Left forelimb (tissue), 1 donor: ENCODE results near the gene FAM234A.
"Not testable (repeated sequence)": the region's sequence is repeated elsewhere in the genome, so short reads cannot be mapped to it uniquely, and the experiment has no call there.

Experiments used
- DNase-seq: peaks from one replicate; pipeline ENCODE4 v3.0.0-alpha.2; 2018; ENCODE audit warnings: low spot score

The FAM234A gene

DNA sequence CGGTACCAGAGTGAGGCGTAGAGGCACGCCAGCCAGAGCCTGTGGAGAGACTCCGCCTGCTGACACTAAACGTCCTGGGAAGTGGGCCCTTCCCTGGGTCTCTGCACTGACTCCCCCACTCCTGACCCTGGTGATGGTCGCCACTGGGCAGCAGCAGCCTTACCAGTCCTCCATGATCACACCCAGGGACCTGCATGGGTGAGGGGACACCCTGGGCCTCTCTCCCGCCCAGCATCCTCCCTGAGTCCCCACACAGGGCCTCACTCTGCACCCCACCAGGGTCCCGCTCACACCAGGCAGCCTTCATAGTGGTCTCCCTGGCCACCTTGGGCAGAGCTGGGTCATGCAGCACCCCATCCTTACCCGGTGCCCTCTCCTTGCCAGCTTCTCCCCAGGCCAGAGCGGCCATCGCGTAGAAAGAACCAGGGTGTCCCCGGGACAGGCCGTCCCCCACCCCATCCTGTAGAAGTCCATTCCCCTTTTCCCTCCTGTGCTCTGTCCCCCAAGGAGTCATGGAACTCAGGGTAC is 30.4 kb downstream of the FAM234A start:
- no peak for DNase-seq

DNA sequence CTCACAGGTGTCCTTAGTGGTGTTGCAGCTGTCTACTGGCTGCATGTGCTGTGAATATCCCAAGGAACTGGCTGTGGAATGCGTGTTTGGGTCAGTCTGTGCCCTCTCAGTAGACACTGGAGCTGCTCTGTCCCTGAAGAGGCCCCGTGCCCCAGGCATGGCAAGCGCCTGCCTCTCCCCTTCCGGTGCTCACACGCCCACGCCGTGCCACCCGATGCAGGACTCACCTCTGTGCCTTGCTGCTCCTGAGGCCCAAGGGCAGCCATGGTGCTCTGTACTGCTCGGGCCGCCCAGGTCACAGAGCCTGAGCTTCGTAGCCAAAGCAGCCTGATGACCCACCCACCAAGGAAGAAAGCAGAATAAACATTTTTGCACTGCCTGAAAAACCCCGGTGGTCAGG is 31.1 kb downstream of the FAM234A start:
- no peak for DNase-seq

- DNase-seq, result no peak
Observed at GRCh38 chr16:266258-267164, 31.9 kb downstream of the FAM234A start.

GRCh38 chr16:267562-267961 is 32.9 kb downstream of the FAM234A start:
- DNase-seq, result not testable (repeated sequence)

- DNase-seq, result no peak
Observed at GRCh38 chr16:268141-269053, 33.8 kb downstream of the FAM234A start.

GRCh38 chr16:269061-269796 is 34.6 kb downstream of the FAM234A start:
- no peak for DNase-seq

DNA sequence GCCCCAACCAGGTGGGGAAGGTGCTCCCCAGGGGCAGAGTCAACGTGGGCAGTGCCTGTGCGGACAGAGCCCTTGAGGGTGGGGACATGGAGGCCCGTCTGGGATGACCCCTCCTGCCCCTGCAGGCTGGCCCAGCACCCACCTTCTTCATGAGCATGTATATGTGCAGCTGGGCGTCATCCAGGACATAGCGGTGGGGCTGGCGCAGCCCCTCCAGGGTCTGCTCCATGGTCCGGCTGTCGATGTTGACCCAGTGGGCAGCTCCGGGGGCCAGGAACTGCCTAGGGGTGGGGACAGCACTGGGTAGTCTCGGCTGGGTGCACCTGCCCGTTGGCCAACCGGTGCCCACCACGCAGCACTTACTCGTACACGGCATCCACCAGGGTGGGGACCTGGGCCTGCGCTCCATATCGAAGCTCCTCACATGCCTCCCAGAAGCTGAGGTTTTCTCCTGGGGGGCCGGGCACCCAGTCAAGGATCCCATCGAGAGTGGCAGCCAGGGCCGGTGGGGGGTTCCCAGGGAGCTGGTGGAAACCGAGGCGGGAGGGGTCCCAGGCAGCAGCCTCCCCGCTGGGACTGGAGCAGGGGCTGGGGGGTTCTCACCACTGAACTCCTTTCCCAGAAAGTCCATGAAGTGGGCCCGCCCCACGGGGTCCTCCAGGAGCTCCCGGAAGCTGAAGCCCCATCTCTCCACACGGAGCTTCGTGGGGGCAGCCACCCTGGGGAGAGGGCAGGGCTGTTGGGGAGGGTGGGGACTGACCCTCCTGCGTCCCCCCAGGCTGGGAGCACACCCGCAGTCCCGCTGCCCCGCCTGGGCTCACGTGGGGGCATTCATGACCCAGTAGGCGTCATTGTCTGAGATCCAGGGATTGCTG is 36.0 kb downstream of the FAM234A start:
- DNase-seq, result no peak

DNA sequence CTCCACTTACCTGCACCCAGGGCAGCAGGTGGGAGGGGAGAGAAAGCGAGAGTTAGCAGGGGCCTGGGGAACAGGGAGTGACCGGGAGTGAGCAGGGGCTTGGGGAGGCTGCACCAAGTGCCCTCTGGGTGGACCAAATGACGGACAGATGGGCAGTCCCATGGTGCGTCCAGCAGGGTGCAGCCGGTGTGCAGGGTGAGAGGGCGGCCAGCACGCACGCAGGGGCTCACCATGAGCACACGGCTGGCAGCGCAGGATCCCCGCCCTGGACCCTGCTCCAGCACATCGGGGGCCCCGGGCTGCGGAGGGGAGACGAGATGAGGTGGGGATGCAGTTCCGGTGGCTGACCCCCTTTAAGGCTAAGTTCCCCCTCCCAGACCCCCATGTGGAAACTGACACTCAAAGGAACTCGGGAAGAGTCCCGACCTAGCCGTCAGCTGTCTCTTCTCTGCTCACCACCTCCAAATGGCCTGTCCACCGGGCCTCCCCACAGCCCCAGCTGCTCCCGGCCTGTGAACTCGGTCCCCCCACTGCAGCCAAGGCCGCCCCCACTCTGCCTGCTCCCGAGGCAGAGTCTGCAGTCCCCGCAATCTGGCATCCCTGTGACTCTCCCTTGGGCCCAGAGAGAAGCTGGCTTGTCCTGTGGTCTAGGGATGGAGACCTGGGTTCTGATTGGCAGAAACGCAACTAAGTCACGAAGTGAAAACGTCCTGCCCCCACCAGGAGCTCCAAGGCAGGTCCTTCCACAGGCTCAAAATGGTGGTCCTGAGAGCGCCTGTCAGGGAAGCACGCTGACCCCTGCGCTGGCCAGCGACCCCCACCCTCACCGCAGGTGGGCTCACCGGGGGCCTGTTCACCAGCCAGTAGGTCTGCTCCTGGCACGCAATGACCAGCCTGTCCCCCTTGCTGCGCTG is 38.3 kb downstream of the FAM234A start:
- no peak for DNase-seq

DNA sequence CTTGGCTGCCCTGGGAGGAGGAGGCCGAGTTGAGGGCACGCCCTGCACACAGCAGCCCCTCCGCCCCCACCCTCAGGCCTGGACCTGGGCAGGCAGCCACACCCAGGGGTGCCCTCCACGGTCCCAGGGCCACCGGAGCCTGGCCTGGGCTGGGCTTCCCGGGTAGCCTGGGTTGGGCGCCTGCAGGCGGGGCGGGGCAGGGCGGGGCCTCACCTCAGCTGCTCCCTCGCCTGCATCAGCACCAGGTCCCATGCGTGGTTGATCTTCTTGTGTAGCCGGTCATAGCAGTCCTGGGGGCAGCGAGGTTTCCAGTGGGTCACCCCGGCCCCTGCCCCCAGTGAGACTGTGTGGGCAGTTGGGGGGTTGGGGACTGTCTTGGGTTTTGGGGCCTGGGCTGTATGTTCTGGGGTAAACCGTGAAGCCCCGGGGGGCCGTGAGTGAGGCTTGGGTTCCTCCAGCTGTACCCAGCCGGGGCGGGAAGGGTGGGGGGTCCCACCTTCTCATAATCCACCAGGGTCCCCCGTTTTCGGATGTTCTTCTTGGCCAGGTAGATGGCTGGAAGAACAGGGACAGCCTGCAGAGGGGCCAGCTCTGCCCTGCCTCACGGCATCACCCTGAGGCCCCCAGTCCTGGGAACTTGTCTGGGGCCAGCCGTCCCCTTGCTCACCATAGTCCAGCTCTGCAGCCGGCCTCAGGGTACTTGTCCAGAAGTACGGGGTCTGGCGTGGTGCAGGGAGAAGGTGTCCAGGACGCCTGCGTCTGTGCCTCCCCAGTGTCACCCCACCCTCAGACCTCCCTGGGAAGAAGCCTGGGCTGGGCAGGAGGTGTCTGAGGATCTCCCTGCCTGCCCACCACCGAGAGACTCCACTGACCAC is 39.2 kb downstream of the FAM234A start:
- no peak for DNase-seq

- DNase-seq, result no peak
Observed at GRCh38 chr16:275041-275641, 40.5 kb downstream of the FAM234A start.

DNA sequence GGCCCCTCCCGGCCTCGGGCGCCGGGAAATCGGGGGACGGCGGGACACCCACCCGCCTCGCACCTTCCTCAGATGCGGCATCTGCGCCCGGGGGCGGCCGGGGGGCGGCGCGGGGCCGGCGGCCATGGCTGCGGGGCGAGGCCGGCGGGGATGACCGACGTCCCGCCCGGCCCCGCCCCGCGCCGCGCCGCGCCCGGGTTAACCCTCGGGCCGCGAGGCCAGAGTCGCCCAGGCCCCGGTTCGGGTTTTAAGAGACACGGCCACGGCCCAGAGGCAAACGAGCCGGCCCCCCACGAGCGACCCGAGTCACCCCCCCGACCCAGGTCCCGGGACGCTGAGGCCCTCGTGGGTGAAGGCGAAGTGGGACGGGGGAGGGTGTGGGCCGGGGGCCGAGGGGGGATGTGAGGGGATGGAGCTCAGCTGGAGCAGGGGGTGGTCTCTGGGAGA is 41.2 kb downstream of the FAM234A start, which contains the start of gene RGS11:
TSS of gene RGS11 (minus strand) at position 159 of the 447 bp plus-strand sequence. CDS start at position 126, 33 bp downstream.
- no peak for DNase-seq

- DNase-seq, result no peak
Observed at GRCh38 chr16:276426-277077, 41.9 kb downstream of the FAM234A start.

DNA sequence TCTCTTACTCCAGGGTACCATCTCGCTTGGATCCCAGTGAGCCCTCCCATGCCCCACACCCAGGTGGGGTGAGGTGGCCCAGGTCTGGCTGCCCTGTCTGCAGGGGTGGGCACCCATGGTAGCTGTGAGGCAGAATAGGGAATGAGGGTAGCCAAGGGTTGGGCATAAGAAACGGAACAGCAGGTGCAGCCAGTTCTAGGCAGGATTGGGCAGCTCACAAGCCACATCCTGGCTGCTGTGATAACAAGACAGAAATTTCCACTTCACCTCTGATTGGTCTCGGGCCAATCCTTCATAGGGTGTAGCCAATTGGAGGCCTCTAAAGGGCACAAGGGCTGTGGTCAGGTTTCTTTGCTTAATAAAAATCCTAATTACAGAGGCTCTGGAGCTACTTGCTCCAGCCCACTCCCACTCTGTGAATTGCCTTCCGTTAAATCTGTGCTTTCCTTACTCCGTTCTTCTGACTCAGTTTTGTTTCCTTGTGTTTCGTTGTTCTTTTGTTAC is 44.3 kb downstream of the FAM234A start:
- DNase-seq, result no peak

DNA sequence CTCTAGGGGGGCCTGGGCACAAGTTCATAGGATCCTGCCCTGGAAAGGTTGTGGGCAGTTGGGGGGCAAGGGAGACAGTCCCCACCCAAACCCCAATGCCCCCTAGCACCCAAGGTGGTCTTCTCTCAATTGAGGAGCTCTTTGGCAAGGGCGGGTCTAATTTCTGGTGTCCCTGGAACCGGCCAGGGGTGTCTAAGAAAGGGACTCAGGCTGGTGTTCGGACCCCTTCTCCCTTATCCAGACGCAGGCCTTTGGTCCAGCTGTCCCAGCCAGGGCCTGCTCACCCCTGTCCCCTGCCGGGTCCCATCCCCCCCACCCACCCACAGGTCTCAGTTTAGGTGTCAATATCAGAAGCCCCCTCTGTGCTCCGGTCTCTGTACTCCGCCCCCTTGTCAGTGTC is 44.9 kb downstream of the FAM234A start:
- DNase-seq, result no peak

DNA sequence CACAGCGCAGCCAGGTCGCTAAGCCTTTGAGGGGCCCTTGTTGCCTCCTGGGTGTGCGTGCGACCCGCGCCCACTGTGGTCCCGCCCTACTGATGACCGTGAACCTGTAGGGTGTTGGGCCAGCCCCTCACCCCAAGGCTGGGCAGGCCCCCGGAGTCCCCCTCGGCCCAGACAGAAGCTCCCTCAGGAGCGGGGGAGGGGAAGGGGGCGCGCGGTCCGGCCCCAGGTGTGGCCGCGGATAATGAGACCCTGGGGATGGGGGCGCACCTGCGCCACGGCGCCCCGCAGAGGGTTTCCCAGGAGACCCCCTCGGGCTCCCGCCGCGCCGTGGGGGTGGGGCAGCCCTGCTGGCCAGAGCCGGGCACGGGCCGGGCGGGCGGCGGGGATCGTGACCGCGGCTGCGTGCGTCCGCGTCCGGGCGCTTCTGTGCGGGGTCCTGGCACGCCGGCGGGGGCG is 45.4 kb downstream of the FAM234A start:
- DNase-seq, result no peak

- DNase-seq, result no peak
Observed at GRCh38 chr16:280552-280951, 45.9 kb downstream of the FAM234A start, which contains the start of gene ARHGDIG. Gene ARHGDIG (plus strand): TSS chr16:280591. CDS start chr16:280681, 90 bp downstream.

GRCh38 chr16:280991-281659 is 46.5 kb downstream of the FAM234A start:
- DNase-seq, result no peak
